Neuronal stem cell (in vitro differentiated cells): ENCODE measurements around the gene SRRM1.

Source experiments
- DNase-seq: peaks from one replicate; pipeline ENCODE4 v3.0.0-alpha.2; 2013; ENCODE audit warnings: low spot score
- H2AFZ ChIP-seq: one replicate; pipeline ENCODE4 v1.6.1; 2013; ENCODE audit warnings: mild to moderate bottlenecking, low read length, inconsistent platforms
- H2AK5ac ChIP-seq: 2 replicates; pipeline ENCODE4 v1.6.1; 2013; ENCODE audit warnings: low read depth, mild to moderate bottlenecking, inconsistent platforms, low read length, moderate library complexity, mixed read lengths
- H2BK120ac ChIP-seq: 2 replicates; pipeline ENCODE4 v1.6.1; 2013; ENCODE audit warnings: low read depth, mild to moderate bottlenecking, inconsistent platforms, low read length, moderate library complexity, mixed read lengths
- H2BK12ac ChIP-seq: one replicate; pipeline ENCODE4 v1.6.1; 2013; ENCODE audit warnings: low read length, inconsistent platforms
- H2BK15ac ChIP-seq: 2 replicates; pipeline ENCODE4 v1.6.1; 2013; ENCODE audit warnings: mild to moderate bottlenecking, low read length, inconsistent platforms, mixed read lengths
- H2BK5ac ChIP-seq: one replicate; pipeline ENCODE4 v1.6.1; 2013; ENCODE audit warnings: inconsistent platforms, mild to moderate bottlenecking, low read length, moderate library complexity
- H3K14ac ChIP-seq: one replicate; pipeline ENCODE4 v1.6.1; 2013; ENCODE audit warnings: low read length, inconsistent platforms
- H3K18ac ChIP-seq: 2 replicates; pipeline ENCODE4 v1.6.1; 2013; ENCODE audit warnings: low read length, inconsistent platforms
- H3K23ac ChIP-seq: 2 replicates; pipeline ENCODE4 v1.6.1; 2013; ENCODE audit warnings: low read depth, mild to moderate bottlenecking, mixed read lengths, low read length, inconsistent platforms; ENCODE audit not compliant: poor library complexity
- H3K27ac ChIP-seq: replicated peaks from 3 replicates; pipeline ENCODE4 v1.5.1; 2013; ENCODE audit warnings: low read length, inconsistent platforms
- H3K27me3 ChIP-seq, 3 experiments: 2 replicates each; pipeline ENCODE4 v1.6.1; 2013; ENCODE audit warnings: low read length in 3 of 3, mild to moderate bottlenecking in 2 of 3, inconsistent platforms in 1 of 3, low read depth in 1 of 3, mixed read lengths in 1 of 3, moderate library complexity in 1 of 3; ENCODE audit not compliant: control insufficient read depth in 3 of 3, insufficient read depth in 3 of 3
- H3K36me3 ChIP-seq, 2 donors: replicated peaks in 1 of 2; 2 replicates each; pipeline ENCODE4 v1.6.1; 2013; ENCODE audit warnings: low read length in 2 of 2; ENCODE audit not compliant: control insufficient read depth in 2 of 2, insufficient read depth in 2 of 2
- H3K4ac ChIP-seq: 2 replicates; pipeline ENCODE4 v1.6.1; 2013; ENCODE audit warnings: inconsistent platforms, mild to moderate bottlenecking, low read length, moderate library complexity
- H3K4me1 ChIP-seq, 2 donors: 1 replicate in 1 of 2; 2 replicates in 1 of 2; pipeline ENCODE4 v1.6.1; 2013; ENCODE audit warnings: low read length in 2 of 2, low read depth in 1 of 2; ENCODE audit not compliant: control insufficient read depth in 2 of 2, insufficient read depth in 1 of 2
- H3K4me2 ChIP-seq: one replicate; pipeline ENCODE4 v1.6.1; 2013; ENCODE audit warnings: mild to moderate bottlenecking, low read length, inconsistent platforms; ENCODE audit not compliant: insufficient read depth, poor library complexity, severe bottlenecking
- H3K4me3 ChIP-seq, 2 donors: 2 replicates each; pipeline ENCODE4 v1.5.1; 2013; ENCODE audit warnings: low read length in 2 of 2, mild to moderate bottlenecking in 2 of 2, inconsistent platforms in 1 of 2, moderate library complexity in 1 of 2
- H3K79me1 ChIP-seq: one replicate; pipeline ENCODE4 v1.6.1; 2013; ENCODE audit warnings: low read depth, mild to moderate bottlenecking, inconsistent platforms, low read length, moderate library complexity
- H3K9ac ChIP-seq: one replicate; pipeline ENCODE4 v1.6.1; 2013; ENCODE audit warnings: mild to moderate bottlenecking, low read depth, low read length, inconsistent platforms; ENCODE audit not compliant: poor library complexity
- H3K9me3 ChIP-seq, 2 donors: replicated peaks in 1 of 2; 2 replicates each; pipeline versions ENCODE3 to v1.6.1; 2013; ENCODE audit warnings: low read length in 2 of 2, mild to moderate bottlenecking in 2 of 2, inconsistent platforms in 1 of 2, low read depth in 1 of 2, mixed read lengths in 1 of 2, moderate library complexity in 1 of 2; ENCODE audit not compliant: control insufficient read depth in 2 of 2, insufficient read depth in 1 of 2
- H4K8ac ChIP-seq: one replicate; pipeline ENCODE4 v1.6.1; 2013; ENCODE audit warnings: low read depth, mild to moderate bottlenecking, inconsistent platforms, low read length, moderate library complexity
- H4K91ac ChIP-seq: one replicate; pipeline ENCODE4 v1.6.1; 2013; ENCODE audit warnings: low read length, low read depth, mild to moderate bottlenecking, inconsistent platforms; ENCODE audit not compliant: poor library complexity
- WGBS, 2 donors: extraction: QIAGEN DNeasy Blood & Tissue Kit; methylation state at CpG; one replicate each; pipeline ENCODE4 v1.1.7; 2013; ENCODE audit warnings: missing lambda C conversion rate in 2 of 2, mixed read lengths in 1 of 2; ENCODE audit not compliant: insufficient read length in 2 of 2, insufficient replicate concordance in 1 of 2; ENCODE audit errors: extremely low coverage in 2 of 2; 5-methylcytosine and 5-hydroxymethylcytosine counted together

Gene SRRM1

GRCh38 chr1:24606621-24607020 lies 36.5 kb upstream of the SRRM1 start:
- H3K4me1 ChIP-seq, result no peaks in the 10 kb centered on the region
- no peak overlapping the region for H2BK120ac ChIP-seq
- H3K9me3 ChIP-seq, result no peaks in the 10 kb centered on the region
- H2AFZ ChIP-seq, result no peak overlapping the region
- H3K4ac ChIP-seq, result no peak overlapping the region
- no peak overlapping the region for H2AK5ac ChIP-seq
- no peak overlapping the region for H4K8ac ChIP-seq
- no peak overlapping the region for H4K91ac ChIP-seq
- no peak for DNase-seq
- H2BK15ac ChIP-seq, result no peak overlapping the region
- H3K9ac ChIP-seq, result no peak overlapping the region
- H3K4me2 ChIP-seq, result no peak overlapping the region
- peaks cover 0 to 2% (median 0%) of the 10 kb centered on the region in 3 experiments for H3K27me3 ChIP-seq
- no peak overlapping the region for H2BK5ac ChIP-seq
- H3K27ac ChIP-seq, result no peak overlapping the region
- H3K79me1 ChIP-seq, result no peaks in the 10 kb centered on the region
- H3K18ac ChIP-seq, result no peak overlapping the region
- no peak overlapping the region for H3K14ac ChIP-seq
- H2BK12ac ChIP-seq, result no peak overlapping the region
- no peak overlapping the region for H3K4me3 ChIP-seq
- WGBS, 2 donors, result no CpG with 5 or more reads among the region's 2 CpGs
- no peaks in the 10 kb centered on the region for H3K36me3 ChIP-seq
- no peak overlapping the region for H3K23ac ChIP-seq

- H4K8ac ChIP-seq, result no peak overlapping the region
- H3K4ac ChIP-seq, result no peak overlapping the region
- H3K18ac ChIP-seq, result no peak overlapping the region
- no peaks in the 10 kb centered on the region for H3K4me1 ChIP-seq
- no peak overlapping the region for H2AFZ ChIP-seq
- peaks cover 0 to 2% (median 0%) of the 10 kb centered on the region in 3 experiments for H3K27me3 ChIP-seq
- no peak overlapping the region for H3K14ac ChIP-seq
- H3K27ac ChIP-seq, result no peak overlapping the region
- no peak overlapping the region for H2BK120ac ChIP-seq
- H3K23ac ChIP-seq, result peak overlapping the region; percentile 14
- no peaks in the 10 kb centered on the region for H3K36me3 ChIP-seq
- H3K4me3 ChIP-seq, result no peak overlapping the region
- H3K9ac ChIP-seq, result no peak overlapping the region
- DNase-seq, result no peak
- H3K79me1 ChIP-seq, result no peaks in the 10 kb centered on the region
- no peak overlapping the region for H4K91ac ChIP-seq
- no peak overlapping the region for H2BK12ac ChIP-seq
- H3K4me2 ChIP-seq, result no peak overlapping the region
- no peak overlapping the region for H2AK5ac ChIP-seq
- no peaks in the 10 kb centered on the region for H3K9me3 ChIP-seq
- no peak overlapping the region for H2BK5ac ChIP-seq
- no peak overlapping the region for H2BK15ac ChIP-seq
- no CpG with 5 or more reads among the region's 3 CpGs for WGBS, 2 donors
Measured at GRCh38 chr1:24609949-24610517, 33.1 kb upstream of the SRRM1 start.

- H2BK15ac ChIP-seq, result no peak overlapping the region
- no peak overlapping the region for H4K91ac ChIP-seq
- no peak overlapping the region for H2BK12ac ChIP-seq
- H2BK5ac ChIP-seq, result no peak overlapping the region
- no peak for DNase-seq
- H3K9ac ChIP-seq, result no peak overlapping the region
- no peaks in the 10 kb centered on the region for H3K36me3 ChIP-seq
- no peaks in the 10 kb centered on the region for H3K79me1 ChIP-seq
- no peak overlapping the region for H4K8ac ChIP-seq
- H2BK120ac ChIP-seq, result no peak overlapping the region
- peaks cover 0 to 9% (median 0%) of the 10 kb centered on the region in 3 experiments for H3K27me3 ChIP-seq
- H3K4me3 ChIP-seq, result no peak overlapping the region
- H3K23ac ChIP-seq, result no peak overlapping the region
- no CpG with 5 or more reads among the region's 5 CpGs for WGBS, 2 donors
- no peaks in the 10 kb centered on the region for H3K9me3 ChIP-seq
- H3K4me1 ChIP-seq, result peaks cover 0 to 2% of the 10 kb centered on the region in 2 donors
- H3K27ac ChIP-seq, result no peak overlapping the region
- no peak overlapping the region for H3K4ac ChIP-seq
- H2AFZ ChIP-seq, result no peak overlapping the region
- H3K4me2 ChIP-seq, result no peak overlapping the region
- no peak overlapping the region for H3K14ac ChIP-seq
- H2AK5ac ChIP-seq, result no peak overlapping the region
- no peak overlapping the region for H3K18ac ChIP-seq
Measured at GRCh38 chr1:24619376-24619775, 23.7 kb upstream of the SRRM1 start.

GRCh38 chr1:24620678-24621077 lies 22.4 kb upstream of the SRRM1 start:
- Histone ChIP-seq H3K9me3 (no peaks in the 10 kb centered on the region), H2BK5ac (no peak overlapping the region), H4K8ac (no peak overlapping the region), H3K36me3 (no peaks in the 10 kb centered on the region), H2AFZ (no peak overlapping the region), H3K4me2 (no peak overlapping the region), H3K4me1 (peaks cover 0 to 2% of the 10 kb centered on the region in 2 donors), H2BK120ac (no peak overlapping the region), H2BK15ac (no peak overlapping the region), H3K27ac (no peak overlapping the region), H3K14ac (no peak overlapping the region), H3K9ac (no peak overlapping the region), H4K91ac (no peak overlapping the region), H3K18ac (no peak overlapping the region), H2BK12ac (no peak overlapping the region), H3K23ac (no peak overlapping the region), H3K27me3 (peaks cover 0 to 9% (median 0%) of the 10 kb centered on the region in 3 experiments), H2AK5ac (no peak overlapping the region), H3K4ac (no peak overlapping the region), H3K4me3 (no peak overlapping the region), H3K79me1 (no peaks in the 10 kb centered on the region)
- WGBS, 2 donors, result no CpG with 5 or more reads among the region's 5 CpGs
- no peak for DNase-seq
